ENCODE data around the gene CFAP77. TPM values are rescaled to one million over a fixed set of nuclear protein-coding genes. Genes with fewer than 3 reads are reported as not detected.
A peak's percentile ranks its signal among the peaks of the same experiment; 100 is the strongest.
"Not testable (repeated sequence)": the region's sequence is repeated elsewhere in the genome, so short reads cannot be mapped to it uniquely, and the experiment has no call there.

Gene CFAP77
- not detected for total RNA-seq

DNA sequence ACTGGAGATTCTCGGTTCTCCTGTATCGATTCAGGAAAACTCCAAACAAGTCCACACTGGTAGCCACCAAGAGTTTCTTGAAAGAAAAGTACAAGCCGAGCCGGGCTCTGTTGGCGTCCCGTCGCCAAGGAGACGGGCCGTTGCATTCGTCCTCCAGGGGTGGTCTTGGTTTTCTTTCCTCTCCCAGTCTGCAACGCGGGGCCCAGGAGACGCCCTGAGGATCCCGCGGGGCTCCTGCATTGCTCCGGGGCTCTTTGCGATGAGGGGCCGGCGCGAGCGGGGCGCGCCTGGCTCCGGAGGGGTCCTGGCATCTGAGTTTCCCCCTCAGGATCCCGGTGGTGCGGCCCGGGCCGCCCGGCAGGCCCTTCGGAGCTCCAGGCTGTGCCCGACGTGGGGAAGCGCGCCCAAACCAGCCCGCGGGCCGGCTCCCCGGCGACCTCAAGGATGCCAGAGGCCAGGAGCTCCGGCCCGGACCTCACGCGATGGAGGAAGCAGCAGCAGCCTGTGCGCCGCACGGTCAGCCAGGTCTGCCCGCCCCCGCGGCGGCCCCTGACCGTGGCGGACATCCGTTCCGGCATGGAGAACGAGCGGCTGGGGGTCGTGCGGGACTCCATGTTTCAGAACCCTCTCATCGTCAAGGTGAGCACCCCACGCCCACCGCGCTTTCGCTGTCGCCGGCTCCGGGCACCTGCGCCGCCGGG lies at the start of gene CFAP77:
CFAP77 (plus strand) TSS at position 384 of the 701 bp plus-strand sequence; CDS start at position 445, 61 bp downstream.
- Mint-ChIP-seq H3K27ac (no peak within 1 kb of the TSS), H3K4me3 (peak within 1 kb of the TSS; percentile 69), H3K36me3 (ENCODE audit: low read depth) (peaks cover 18% of the 10 kb centered on the region), H3K4me1 (peaks cover 19% of the 10 kb centered on the region), H3K27me3 (peaks cover 24% of the 10 kb centered on the region), H3K9me3 (no peaks in the 10 kb centered on the region)
- no peak for ATAC-seq (replicated peaks)

DNA sequence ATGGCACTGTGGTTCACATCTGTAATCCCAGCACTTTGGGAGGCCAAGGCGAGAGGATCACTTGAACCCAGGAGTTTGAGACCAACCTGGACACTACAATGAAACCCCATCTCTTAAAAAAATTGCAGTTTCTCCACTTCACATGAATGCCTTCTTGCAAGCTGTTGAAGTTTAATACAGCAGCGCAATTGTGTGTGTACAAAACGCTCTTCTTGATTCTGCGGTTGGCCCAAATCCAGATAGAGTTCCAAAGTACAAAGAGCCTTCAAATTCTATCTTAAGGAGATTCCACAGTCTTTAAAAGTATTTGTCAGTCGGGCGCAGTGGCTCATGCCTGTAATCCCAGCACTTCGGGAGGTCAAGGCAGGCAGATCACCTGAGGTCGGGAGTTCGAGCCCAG lies 45.9 kb upstream of the CFAP77 start:
- H3K27me3 Mint-ChIP-seq = no peaks in the 10 kb centered on the region
- H3K27ac Mint-ChIP-seq = no peak overlapping the region
- H3K4me3 Mint-ChIP-seq = no peak overlapping the region
- no peaks in the 10 kb centered on the region for H3K4me1 Mint-ChIP-seq
- no peak for ATAC-seq (replicated peaks)
- H3K9me3 Mint-ChIP-seq = no peaks in the 10 kb centered on the region
- no peaks in the 10 kb centered on the region for H3K36me3 Mint-ChIP-seq (ENCODE audit: low read depth)

DNA sequence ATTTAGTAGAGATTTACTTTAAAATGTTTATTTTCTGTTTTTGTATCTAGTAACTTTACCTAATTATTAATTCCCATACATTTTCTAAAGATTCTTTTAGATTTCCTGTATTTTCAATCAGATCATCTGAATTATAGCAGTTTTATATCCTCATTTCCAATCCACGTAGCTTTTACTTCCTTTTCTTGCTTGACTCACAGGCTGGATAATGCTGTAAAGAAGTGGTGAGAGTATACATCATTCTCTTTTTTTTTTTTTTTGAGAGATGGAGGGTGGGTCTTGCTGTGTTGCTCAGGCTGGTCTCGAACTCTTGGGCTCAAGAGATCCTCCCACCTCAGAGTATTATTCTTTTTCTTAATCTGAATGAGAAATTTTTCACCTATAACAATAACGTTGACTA lies 44.0 kb upstream of the CFAP77 start:
- Mint-ChIP-seq H3K36me3 (ENCODE audit: low read depth) (no peaks in the 10 kb centered on the region), H3K4me3 (no peak overlapping the region), H3K27ac (no peak overlapping the region), H3K4me1 (no peaks in the 10 kb centered on the region), H3K9me3 (no peaks in the 10 kb centered on the region), H3K27me3 (no peaks in the 10 kb centered on the region)
- ATAC-seq (replicated peaks) = no peak

DNA sequence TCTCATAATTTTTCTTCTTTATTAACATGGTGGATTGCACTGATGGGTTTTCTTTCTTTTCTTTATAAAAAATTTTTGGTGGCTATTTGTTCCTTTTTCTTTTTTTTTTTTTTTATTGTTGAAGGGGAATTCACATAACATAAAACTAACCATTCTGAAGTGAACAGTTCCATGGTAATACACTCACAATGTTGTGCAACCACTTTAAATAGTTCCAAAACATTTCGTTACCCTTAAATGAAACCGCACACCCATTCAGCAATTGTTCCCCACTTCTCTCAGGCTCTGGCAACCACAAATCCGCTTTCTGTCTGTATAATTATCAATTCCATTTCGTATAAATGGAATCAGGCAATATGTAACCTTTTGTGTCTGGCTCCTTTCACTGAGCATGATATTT lies 43.5 kb upstream of the CFAP77 start:
- Mint-ChIP-seq H3K4me1 (no peaks in the 10 kb centered on the region), H3K9me3 (no peaks in the 10 kb centered on the region), H3K36me3 (ENCODE audit: low read depth) (no peaks in the 10 kb centered on the region), H3K4me3 (no peak overlapping the region), H3K27ac (no peak overlapping the region), H3K27me3 (no peaks in the 10 kb centered on the region)
- ATAC-seq (replicated peaks) = no peak

DNA sequence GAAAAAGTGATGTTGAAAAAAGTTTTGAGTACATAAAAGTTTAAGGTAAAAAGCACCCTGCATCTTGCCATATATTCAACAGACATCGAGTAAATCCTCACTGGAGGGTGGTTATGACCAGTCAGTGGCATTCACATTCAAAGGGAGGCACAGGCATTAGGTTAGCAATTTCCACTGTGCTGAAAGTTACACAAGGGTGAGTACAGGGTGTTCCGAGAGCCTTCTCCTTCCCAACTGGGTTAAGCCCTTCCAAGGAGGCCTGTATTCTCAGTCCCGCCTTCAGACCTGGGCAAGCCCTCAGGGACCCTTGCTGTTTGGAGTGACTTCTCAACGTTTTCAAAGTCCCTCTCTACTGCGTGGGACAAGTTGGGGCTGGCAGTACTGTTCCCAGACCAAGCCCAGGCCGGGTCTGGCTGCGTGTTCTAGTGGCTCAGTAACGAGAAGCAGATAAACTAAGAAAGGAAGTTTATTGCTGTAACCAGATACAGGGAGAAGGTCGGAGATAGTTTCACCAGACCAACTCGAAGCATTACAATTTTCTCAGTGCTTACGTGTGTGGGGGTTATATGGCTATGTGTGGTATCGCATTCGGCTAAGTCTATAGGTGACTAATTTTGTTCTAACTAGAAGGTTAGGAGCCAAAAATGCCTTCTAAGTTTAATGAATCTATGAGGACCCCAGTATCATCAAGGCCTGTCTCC lies 42.2 kb upstream of the CFAP77 start:
- H3K4me3 Mint-ChIP-seq = no peak overlapping the region
- no peaks in the 10 kb centered on the region for H3K27me3 Mint-ChIP-seq
- ATAC-seq (replicated peaks) = no peak
- H3K4me1 Mint-ChIP-seq = peaks cover 7% of the 10 kb centered on the region
- H3K36me3 Mint-ChIP-seq (ENCODE audit: low read depth) = no peaks in the 10 kb centered on the region
- no peaks in the 10 kb centered on the region for H3K9me3 Mint-ChIP-seq
- H3K27ac Mint-ChIP-seq = no peak overlapping the region

DNA sequence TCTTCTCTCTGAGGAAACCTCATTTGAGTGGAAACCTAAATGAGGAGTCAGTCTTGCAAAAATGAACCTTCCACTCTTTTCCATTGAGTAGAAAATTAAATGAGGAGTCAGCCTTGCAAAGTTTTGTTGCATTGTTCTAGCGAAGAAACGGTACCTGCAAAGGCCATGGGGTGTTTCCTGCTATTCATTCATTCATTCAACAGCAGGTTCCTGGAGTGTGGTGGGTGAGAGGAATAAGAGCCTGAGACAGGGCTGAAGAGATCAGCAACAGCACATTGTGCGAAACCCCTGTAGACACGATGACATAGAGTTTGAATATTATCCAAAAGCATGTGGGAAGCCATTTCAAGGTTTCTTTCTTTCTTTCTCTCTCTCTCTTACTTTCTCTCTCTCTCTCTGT lies 40.6 kb upstream of the CFAP77 start:
- H3K27me3 Mint-ChIP-seq = no peaks in the 10 kb centered on the region
- no peaks in the 10 kb centered on the region for H3K9me3 Mint-ChIP-seq
- H3K27ac Mint-ChIP-seq = no peak overlapping the region
- H3K4me1 Mint-ChIP-seq = peaks cover 13% of the 10 kb centered on the region
- no peak for ATAC-seq (replicated peaks)
- H3K4me3 Mint-ChIP-seq = no peak overlapping the region
- H3K36me3 Mint-ChIP-seq (ENCODE audit: low read depth) = no peaks in the 10 kb centered on the region

DNA sequence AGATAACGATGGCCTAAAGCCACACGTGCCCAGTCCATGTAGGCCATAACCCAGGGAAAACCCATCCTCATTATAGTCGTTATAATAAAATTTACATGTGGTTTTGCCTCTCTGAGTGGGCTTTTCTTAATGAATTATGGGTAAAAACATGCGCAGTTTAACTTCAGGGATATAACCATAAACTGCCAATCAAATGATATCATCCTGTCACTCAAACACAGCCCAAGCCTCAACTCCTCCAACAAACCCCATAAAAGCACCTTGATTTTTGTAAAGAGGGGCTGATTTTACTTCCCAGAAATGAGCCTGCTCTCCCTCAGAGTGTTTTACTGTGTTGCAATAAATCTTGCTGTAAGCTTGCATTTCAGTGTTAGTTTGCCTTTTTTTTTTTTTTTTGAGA lies 39.4 kb upstream of the CFAP77 start:
- no peaks in the 10 kb centered on the region for H3K36me3 Mint-ChIP-seq (ENCODE audit: low read depth)
- no peak for ATAC-seq (replicated peaks)
- H3K27ac Mint-ChIP-seq = no peak overlapping the region
- no peaks in the 10 kb centered on the region for H3K9me3 Mint-ChIP-seq
- no peak overlapping the region for H3K4me3 Mint-ChIP-seq
- H3K4me1 Mint-ChIP-seq = peaks cover 13% of the 10 kb centered on the region
- H3K27me3 Mint-ChIP-seq = no peaks in the 10 kb centered on the region

DNA sequence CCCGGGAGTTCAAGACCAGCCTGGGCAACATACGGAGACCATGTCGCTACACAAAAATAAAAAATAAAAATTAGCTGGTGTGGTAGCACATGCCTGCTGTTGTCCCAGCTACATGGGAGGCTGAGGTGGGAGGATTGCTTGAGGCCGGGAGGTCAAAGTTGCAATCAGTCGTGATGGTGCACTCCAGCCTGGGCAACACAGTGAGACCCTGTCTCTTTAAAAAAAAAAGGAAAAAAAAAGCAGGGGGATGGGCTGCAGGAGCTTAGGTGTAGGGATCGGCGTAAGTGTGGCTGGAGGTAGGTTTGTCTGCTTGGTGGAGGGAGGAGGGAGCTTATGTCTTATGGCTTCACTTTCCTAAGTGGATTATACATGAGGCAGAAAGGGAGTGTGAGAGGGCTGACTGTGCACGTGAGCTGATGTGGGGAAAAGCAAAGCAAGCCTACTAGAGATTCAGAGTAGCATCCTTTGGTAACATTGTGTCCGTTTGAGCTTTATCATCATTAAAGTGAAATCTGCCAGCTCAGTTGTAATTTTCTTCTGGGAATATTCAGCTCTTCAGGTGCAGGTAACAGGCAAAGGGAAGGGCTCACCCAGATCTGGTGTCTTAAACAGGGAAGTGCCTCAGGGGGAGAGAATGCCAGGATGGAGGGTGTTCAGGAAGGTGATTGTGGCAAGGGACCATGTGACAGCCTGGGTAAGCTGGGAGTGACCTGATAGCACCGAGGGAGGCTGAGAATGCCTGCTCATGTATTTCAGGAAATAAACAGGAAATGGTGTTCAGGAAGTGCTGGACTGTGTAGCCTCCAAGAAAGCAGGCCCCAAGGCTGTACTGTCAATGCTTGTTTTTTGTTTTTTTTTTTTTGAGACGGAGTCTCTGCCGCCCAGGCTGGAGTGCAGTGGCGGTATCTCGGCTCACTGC lies 37.6 kb upstream of the CFAP77 start:
- H3K36me3 Mint-ChIP-seq (ENCODE audit: low read depth) = no peaks in the 10 kb centered on the region
- no peaks in the 10 kb centered on the region for H3K27me3 Mint-ChIP-seq
- peaks cover 13% of the 10 kb centered on the region for H3K4me1 Mint-ChIP-seq
- ATAC-seq (replicated peaks) = peak; percentile 58
- peak overlapping the region; percentile 91 for H3K27ac Mint-ChIP-seq
- H3K4me3 Mint-ChIP-seq = peak overlapping the region; percentile 50
- H3K9me3 Mint-ChIP-seq = no peaks in the 10 kb centered on the region

DNA sequence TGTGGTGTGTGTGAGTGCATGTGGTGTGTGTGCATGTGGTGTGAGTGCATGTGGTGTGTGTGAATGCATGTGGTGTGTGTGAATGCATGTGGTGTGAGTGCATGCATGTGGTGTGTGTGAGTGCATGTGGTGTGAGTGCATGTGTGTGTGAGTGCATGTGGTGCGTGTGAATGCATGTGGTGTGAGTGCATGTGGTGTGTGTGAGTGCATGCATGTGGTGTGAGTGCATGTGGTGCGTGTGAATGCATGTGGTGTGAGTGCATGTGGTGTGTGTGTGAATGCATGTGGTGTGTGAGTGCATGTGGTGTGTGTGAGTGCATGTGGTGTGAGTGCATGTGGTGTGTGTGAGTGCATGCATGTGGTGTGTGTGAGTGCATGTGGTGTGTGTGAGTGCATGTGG lies 32.2 kb upstream of the CFAP77 start:
- peaks cover 19% of the 10 kb centered on the region for H3K36me3 Mint-ChIP-seq (ENCODE audit: low read depth)
- ATAC-seq (replicated peaks); H3K4me3 Mint-ChIP-seq; H3K4me1 Mint-ChIP-seq; H3K9me3 Mint-ChIP-seq; H3K27ac Mint-ChIP-seq; H3K27me3 Mint-ChIP-seq: not testable (repeated sequence)

DNA sequence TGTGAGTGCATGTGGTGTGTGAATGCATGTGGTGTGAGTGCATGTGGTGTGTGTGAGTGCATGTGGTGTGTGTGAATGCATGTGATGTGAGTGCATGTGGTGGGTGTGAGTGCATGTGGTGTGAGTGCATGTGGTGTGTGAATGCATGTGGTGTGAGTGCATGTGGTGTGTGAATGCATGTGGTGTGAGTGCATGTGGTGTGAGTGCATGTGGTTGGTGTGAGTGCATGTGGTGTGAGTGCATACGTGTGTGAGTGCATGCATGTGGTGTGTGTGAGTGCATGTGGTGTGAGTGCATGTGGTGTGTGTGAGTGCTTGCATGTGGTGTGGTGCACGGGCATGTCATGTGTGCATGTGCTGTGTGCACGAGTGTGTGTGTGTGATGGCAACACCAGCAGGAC lies 31.6 kb upstream of the CFAP77 start:
- H3K36me3 Mint-ChIP-seq (ENCODE audit: low read depth) = peaks cover 25% of the 10 kb centered on the region

DNA sequence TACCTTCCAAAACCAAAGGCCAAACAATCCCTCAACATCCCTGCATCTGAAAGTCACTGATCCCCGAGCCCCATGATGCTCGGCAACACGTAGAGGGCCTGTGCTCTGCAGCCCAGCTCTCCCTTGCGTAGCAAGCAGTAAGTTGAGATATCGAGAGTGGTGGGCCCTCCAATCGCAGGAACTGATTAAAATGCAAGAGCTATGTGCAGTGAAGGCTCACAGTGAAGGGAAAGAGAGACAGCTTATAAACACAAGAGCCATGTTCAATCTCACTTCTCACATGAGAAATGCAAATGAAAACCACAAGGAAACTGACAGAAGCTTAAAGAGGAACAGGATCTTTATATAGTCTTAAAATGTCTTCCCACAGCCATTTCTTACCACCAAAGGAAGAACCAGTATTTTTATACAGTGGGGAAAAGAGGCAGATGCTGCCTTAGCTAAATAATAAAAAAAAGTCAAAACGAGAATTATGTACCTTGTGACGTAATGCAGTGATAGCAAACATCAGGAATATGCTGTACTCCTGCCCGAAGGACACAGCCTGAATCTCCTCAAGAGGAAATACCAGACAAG lies 28.0 kb upstream of the CFAP77 start:
- no peak for ATAC-seq (replicated peaks)
- no peaks in the 10 kb centered on the region for H3K27me3 Mint-ChIP-seq
- H3K4me3 Mint-ChIP-seq = no peak overlapping the region
- H3K36me3 Mint-ChIP-seq (ENCODE audit: low read depth) = peaks cover 61% of the 10 kb centered on the region
- H3K4me1 Mint-ChIP-seq = peaks cover 4% of the 10 kb centered on the region
- no peak overlapping the region for H3K27ac Mint-ChIP-seq
- H3K9me3 Mint-ChIP-seq = no peaks in the 10 kb centered on the region

More for the DNA sequence above, 31.6 kb upstream of the CFAP77 start:
- H3K9me3 Mint-ChIP-seq; H3K27ac Mint-ChIP-seq; ATAC-seq (replicated peaks); H3K4me1 Mint-ChIP-seq; H3K4me3 Mint-ChIP-seq; H3K27me3 Mint-ChIP-seq: not testable (repeated sequence)

DNA sequence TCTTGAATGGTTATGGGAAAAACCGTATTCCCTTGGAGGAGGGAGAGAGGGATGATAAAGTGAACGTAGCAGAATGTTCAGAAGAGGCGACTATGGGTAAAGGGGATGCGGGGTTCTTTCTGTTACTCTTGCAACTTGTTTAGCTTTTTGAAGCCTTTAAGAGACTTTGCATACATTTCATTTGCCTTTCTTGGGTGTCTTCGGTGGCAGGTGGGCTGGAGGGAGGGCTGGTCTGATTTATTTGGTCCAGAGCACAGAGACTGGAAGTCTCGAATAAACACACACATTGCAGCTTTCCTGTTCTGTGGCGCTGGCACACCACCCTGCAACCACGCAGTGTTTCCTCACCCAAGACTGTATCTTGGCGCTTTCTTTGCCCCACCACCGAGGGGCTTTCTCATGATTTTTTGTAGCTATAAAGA lies 26.5 kb upstream of the CFAP77 start:
- no peaks in the 10 kb centered on the region for H3K9me3 Mint-ChIP-seq
- no peaks in the 10 kb centered on the region for H3K27me3 Mint-ChIP-seq
- H3K36me3 Mint-ChIP-seq (ENCODE audit: low read depth) = peaks cover 76% of the 10 kb centered on the region
- H3K27ac Mint-ChIP-seq = no peak overlapping the region
- peaks cover 4% of the 10 kb centered on the region for H3K4me1 Mint-ChIP-seq
- ATAC-seq (replicated peaks) = no peak
- no peak overlapping the region for H3K4me3 Mint-ChIP-seq

DNA sequence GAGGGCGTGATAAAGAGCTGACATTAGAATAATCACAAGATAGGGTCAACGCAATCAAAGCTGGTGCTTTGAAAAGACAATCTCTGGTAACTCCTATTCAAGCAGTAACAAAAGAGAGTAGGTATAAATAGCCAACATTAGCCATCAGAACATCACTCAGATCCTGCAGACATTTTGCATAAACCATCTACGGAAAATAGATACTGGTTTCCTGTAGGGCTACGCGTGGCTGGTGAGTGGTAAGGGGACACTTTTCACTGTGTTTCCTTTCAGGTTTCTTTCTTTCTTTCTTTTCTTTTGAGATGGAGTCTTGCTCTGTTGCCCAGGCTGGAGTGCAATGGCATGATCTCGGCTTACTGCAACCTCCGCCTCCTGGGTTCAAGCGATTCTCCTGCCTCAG lies 25.6 kb upstream of the CFAP77 start:
- ATAC-seq (replicated peaks) = no peak
- Mint-ChIP-seq H3K4me1 (peaks cover 4% of the 10 kb centered on the region), H3K27me3 (no peaks in the 10 kb centered on the region), H3K4me3 (no peak overlapping the region), H3K36me3 (ENCODE audit: low read depth) (peaks cover 85% of the 10 kb centered on the region), H3K27ac (no peak overlapping the region), H3K9me3 (no peaks in the 10 kb centered on the region)

DNA sequence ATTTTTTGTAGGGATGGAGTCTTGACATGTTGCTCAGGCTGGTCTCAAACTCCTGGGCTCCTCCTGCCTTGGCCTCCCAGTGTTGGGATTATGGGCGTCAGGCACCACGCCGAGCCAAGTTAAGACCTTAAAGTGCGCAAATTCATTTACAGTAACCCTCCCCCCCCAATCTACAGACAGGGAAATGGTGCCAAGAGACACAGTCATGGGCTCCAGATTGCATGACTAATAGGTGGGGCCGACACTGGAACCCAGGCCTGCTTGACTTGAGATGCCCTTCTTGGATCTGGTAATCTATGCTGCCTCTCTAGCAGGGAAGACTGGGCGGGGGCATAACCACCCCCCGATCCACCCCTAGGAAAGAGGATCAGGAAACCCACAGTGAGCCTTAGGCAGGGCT lies 22.9 kb upstream of the CFAP77 start:
- H3K4me1 Mint-ChIP-seq = peaks cover 4% of the 10 kb centered on the region
- no peaks in the 10 kb centered on the region for H3K27me3 Mint-ChIP-seq
- ATAC-seq (replicated peaks) = no peak
- H3K27ac Mint-ChIP-seq = no peak overlapping the region
- H3K9me3 Mint-ChIP-seq = no peaks in the 10 kb centered on the region
- H3K4me3 Mint-ChIP-seq = no peak overlapping the region
- peaks cover 99% of the 10 kb centered on the region for H3K36me3 Mint-ChIP-seq (ENCODE audit: low read depth)

Data from activated T-helper 17 cell treated with anti-CD3 and anti-CD28 coated beads, Interleukin-2, amount 50 U/mL, for 72 hours (primary cell).